Skin of body (tissue), 2 donors: ENCODE results near the gene PDZD8. TPM values are rescaled to one million over a fixed set of nuclear protein-coding genes. Genes with fewer than 3 reads are reported as not detected.
"Not testable (repeated sequence)": the region's sequence is repeated elsewhere in the genome, so short reads cannot be mapped to it uniquely, and the experiment has no call there.

Experiments used
- DNase-seq: peaks from one replicate; lab custom pipeline; 2025; lab: John Stamatoyannopoulos, UW
- total RNA-seq: library from RNA; depleted of rRNA; stranded (reverse); fragments of >200 nt; gene quantifications from one replicate; pipeline ENCODE4 v1.2.3, GENCODE V29; 2014

Gene PDZD8
- total RNA-seq, 1 donor from 2014 or later = 20.9 TPM

- no peak for DNase-seq
Observed at GRCh38 chr10:117255835-117256460, 119.3 kb downstream of the PDZD8 start.

GRCh38 chr10:117254774-117255735 lies 120.2 kb downstream of the PDZD8 start:
- DNase-seq = no peak

- no peak for DNase-seq
Observed at GRCh38 chr10:117254338-117254737, 120.9 kb downstream of the PDZD8 start.

- no peak for DNase-seq
Observed at GRCh38 chr10:117253908-117254307, 121.3 kb downstream of the PDZD8 start.

GRCh38 chr10:117250411-117250810 lies 124.8 kb downstream of the PDZD8 start:
- no peak for DNase-seq

- DNase-seq = no peak
Observed at GRCh38 chr10:117249493-117250093, 125.6 kb downstream of the PDZD8 start.

- DNase-seq = peak; percentile 22
Observed at GRCh38 chr10:117248750-117249465, 126.3 kb downstream of the PDZD8 start.

- peak; percentile 64 for DNase-seq
Observed at GRCh38 chr10:117246997-117247671, 128.1 kb downstream of the PDZD8 start.

GRCh38 chr10:117242463-117242832 lies 132.8 kb downstream of the PDZD8 start:
- no peak for DNase-seq

- DNase-seq = no peak
Observed at GRCh38 chr10:117241541-117242462, 133.4 kb downstream of the PDZD8 start.

GRCh38 chr10:117240621-117241529 lies 134.4 kb downstream of the PDZD8 start, which contains the start of gene SLC18A2:
Gene SLC18A2, plus strand, starts transcription at chr10:117241114. Its CDS starts 580 bp downstream, at chr10:117241694.
- DNase-seq = no peak

- no peak for DNase-seq
Observed at GRCh38 chr10:117239721-117240620, 135.3 kb downstream of the PDZD8 start.

GRCh38 chr10:117239051-117239450 lies 136.2 kb downstream of the PDZD8 start:
- DNase-seq = no peak

- no peak for DNase-seq
Observed at GRCh38 chr10:117237401-117237991, 137.7 kb downstream of the PDZD8 start.

GRCh38 chr10:117230107-117230506 lies 145.1 kb downstream of the PDZD8 start:
- not testable (repeated sequence) for DNase-seq

GRCh38 chr10:117228210-117228609 lies 147.0 kb downstream of the PDZD8 start:
- no peak for DNase-seq
